Purkinje cell (primary cell): ENCODE results near the gene CARHSP1. TPM values are rescaled to one million over a fixed set of nuclear protein-coding genes. Genes with fewer than 3 reads are reported as not detected.

Experiments used
- polyA plus RNA-seq: library from polyadenylated mRNA; unstranded; fragments of >200 nt; fragmentation: Nextera tagmentation; gene quantifications from 2 replicates; pipeline ENCODE4 v1.2.1, GENCODE V29; 2014

The CARHSP1 gene
- polyA plus RNA-seq, result 1.1 and 1.7 TPM in 2 replicates

DNA sequence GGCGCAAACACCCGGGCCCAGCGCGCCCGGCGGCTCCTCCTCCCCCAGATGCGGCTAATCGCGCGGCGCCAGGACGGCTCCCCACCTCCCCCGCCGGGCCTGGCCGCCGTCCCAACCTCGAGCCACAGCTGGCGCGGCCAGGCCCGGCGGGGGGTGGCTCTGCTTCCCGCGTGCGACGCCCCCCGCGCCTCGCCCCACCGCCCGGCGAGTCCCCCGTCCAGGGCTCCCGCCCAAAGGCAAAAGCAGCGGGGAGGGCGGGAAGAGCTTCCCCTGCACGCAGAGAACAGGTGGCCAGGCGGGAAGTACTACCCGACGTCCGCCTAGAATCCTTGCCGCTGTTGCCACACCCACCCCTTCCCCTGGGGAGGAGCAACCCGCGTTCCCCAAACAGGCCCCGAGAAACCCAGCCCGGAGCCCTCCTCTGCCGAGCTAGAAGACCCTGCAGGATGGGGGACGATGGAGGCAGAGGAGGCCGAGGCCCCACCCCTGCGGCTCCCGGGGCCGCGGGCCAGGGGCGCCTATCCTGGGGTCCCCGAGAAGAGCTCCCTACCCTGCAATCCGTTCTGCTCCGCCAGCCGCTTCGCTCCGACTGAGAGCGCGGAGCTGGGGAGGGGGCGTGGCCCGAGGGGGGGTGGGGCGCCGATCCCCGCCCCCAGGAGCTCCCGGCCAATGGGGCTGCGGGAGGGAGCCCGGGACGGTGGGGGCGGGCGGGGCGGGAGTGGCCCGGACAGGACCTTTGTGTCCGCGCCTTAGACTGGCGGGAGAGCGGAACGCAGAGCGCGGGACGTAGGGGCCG lies at the start of gene CARHSP1:
Gene CARHSP1, minus strand, starts transcription at position 591 of the 796 bp plus-strand sequence. CDS start 9,678 bp downstream, outside the sequence.

DNA sequence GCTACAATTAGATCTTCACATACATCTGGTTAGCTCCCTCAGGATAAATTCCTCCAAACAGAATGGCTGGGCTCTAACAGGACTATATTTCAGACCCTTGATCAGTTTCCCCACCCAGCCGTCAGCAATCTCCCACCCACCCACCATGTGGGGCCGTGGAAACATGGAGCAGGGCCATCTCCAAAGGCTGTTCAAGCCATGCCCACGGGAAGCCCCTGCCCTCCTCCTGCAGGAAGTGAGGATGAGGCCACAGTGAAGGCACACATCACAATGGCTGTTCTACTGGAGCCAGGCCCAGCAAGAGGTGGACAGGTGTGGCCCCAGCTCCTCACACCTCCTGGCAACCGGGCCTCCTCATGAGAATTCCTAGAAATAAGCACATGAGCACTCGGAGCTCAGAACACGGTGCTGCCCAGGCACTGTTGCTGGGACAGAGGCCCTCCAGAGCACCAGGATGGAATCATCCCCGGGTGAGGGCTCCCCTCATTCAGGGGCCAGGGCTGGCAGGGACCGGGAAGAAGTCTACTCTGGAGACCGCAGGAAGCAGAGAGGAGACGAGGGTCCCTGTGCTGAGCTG lies 13.3 kb upstream of the CARHSP1 start, which contains the start of gene LITAFD:
Gene LITAFD, plus strand, starts transcription at position 311 of the 577 bp plus-strand sequence. CDS start 2,005 bp downstream, outside the sequence.

Other genes starting within 250 kb of the CARHSP1 start
- 8.0 and 12.7 TPM in 2 replicates for gene METTL22, start 247.3 kb downstream of the CARHSP1 start, polyA plus RNA-seq
- gene ABAT, start 194.4 kb downstream of the CARHSP1 start, polyA plus RNA-seq, result 84.7 and 96.3 TPM in 2 replicates
- 5.8 and 11.7 TPM in 2 replicates for gene TMEM186, start 71.4 kb downstream of the CARHSP1 start, polyA plus RNA-seq
- 2.8 and 8.8 TPM in 2 replicates for gene PMM2, start 71.2 kb downstream of the CARHSP1 start, polyA plus RNA-seq
- gene LITAFD, start 13.3 kb upstream of the CARHSP1 start, polyA plus RNA-seq, result not detected in 2 replicates
- 32.8 and 35.5 TPM in 2 replicates for gene USP7, start 94.9 kb upstream of the CARHSP1 start, polyA plus RNA-seq
- gene HAPSTR1, start 222.6 kb upstream of the CARHSP1 start, polyA plus RNA-seq, result 18.0 and 22.3 TPM in 2 replicates